ENCODE measurements around the gene PSMB11.

The PSMB11 gene

DNA sequence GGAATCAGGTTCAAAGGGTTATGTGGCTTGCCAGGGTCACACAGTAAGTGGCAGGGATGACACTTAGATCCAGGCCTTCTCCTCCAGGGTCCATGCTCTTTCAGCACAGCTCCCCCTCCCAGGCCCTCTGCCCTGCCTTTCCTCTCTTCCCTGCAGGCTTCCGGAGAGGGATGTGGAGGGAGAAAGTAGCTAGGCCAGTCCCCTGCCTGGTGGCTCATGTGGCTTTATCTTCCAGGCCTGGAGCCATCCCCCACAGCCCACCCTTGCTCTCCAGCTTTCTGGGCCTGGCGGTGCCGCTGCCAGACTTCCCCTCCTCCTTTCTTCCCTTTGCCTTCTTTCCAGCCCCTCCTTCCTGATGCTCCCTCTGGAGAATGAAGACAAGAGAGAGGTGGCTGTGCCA lies 1.7 kb downstream of the PSMB11 start:
- DNase-seq (ENCODE audit: low read depth) = no peak

DNA sequence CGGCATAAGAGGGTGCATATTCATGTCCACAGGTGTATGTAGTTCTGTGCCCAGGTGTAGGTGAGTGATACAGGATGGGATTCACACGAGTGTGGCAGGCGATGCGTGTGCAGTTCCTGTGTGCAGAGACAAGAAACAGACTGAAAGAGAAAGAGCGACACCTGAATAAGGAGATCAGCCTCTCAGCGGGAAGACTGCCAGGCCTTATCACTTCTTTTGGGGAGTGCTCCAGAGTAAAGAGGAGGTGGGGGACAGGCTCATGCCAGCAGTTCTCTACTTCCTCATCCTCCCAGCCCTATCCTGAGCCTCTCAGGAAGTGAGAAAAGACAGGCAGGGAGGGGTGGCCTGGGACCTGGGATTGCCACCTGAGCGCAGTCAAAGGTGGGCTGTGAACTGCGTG lies 2.8 kb downstream of the PSMB11 start:
- DNase-seq (ENCODE audit: low read depth) = no peak

DNA sequence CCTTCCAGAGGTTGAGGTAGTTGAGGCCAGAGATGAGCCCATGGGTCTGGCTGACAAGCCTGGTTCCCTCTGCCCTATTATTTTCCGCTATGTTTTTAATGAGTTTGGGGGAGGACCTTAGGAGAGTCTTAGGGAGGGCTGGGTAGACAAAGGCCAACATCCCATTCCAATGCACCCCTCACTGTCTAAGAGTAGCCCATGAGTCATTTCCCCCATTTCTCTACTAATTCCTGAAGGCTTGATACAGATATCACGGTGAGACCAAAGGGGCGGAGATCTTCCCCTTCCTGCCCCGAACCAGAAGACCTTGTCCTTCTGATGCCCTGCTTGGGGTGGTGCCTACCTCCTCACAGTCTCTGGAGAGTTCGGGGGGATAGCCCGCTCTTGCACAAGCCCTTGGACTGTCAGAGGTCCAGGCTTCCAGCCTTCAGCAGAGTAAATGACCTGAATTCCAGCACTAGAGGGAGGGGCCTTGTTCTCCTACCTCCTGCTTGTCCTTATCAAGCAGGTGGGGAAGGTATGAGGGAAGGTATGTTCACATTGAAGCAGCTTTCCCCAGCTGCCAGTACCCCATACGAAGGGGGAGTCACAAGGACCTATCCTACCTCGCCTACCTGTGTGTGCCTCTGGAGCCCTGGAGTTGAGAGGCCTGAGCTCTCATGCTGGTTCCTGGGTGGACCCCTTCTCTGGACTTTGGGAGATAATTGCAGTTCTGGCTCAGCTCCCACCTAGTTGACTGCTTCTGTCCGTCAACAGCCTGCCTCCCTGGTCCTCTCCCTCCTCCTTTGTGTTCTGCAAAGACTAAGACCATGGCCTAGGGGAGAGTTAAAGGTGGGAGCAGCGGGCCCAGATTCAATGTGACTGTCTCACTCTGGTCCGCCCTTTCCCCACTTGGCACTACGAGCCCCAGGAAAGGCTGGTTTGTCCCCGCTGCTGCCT lies 3.7 kb downstream of the PSMB11 start:
- DNase-seq (ENCODE audit: low read depth) = no peak

DNA sequence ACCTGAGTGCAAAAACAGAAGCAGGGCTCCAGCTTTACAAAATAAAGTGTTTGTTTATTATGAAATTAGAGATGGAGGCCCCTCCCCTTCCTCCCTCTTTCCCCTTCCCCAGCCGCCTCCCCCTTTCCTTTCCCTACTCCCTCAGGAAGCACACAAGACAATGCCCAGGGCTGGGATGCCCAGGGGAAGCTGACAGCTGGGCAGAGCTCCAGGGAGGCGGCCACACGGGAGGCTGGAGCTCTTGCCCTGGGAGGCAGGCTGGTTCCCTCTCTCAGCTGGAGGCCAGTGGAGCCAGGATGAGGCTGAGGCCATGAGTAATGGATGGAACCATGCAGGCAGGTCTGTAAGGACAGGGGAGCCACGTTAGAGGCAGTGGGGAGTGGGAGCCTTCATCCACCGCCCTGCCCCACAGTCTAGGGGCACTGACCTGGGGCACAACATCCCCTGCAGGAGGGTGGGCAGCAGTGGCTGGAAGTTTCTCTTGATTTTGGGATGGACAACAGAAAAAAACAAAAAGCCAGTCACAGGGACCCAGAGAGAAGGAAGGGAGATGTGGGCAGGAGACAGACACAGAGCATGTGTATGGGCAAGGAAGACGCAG lies 5.1 kb downstream of the PSMB11 start:
- no peak for DNase-seq (ENCODE audit: low read depth)

DNA sequence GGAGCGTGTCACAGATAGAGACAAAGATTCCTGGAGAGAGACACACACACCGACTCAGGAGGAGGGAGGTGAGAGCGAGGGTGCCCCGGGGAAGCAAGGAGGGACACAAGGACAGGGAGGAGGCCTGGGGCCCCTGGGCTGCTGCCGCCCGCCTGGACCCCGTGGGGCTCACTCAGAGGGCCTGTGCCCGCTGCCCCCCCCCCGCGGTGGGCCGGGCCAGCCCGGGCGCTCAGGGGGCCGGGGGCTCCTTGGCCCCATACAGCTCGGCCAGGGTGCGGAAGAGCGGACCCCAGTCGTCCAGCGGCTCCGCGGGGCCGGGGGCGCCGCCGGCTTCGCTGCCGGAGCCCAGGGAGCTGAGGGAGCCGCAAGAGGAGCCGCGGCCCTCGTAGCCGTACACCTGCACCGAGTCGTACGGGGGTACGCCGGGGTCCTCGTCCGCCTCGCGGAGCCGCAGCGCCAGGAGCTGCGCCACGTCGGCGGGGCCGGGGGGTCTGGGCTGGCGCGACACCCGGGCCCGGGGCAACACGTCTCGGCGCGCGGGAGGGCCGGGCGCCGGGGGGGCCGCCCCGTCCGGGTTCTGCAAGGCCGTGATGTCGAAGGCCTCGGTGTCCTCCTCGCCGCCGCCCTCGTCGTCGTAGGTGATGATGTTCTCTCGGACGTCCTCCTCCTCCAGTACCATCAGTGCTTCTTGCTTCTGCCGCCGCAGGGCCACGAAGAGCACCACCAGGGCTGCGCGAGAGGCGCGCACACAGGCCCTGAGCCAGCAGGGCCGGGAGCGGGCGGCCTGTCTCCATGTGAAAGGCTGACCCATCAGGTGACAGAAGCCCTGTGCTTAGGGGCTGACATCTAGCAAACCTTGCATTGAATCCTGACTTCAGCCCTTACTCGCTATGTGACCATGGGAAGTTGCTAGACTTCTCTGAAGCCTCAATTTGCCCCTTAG lies 6.0 kb downstream of the PSMB11 start:
- no peak for DNase-seq (ENCODE audit: low read depth)

DNA sequence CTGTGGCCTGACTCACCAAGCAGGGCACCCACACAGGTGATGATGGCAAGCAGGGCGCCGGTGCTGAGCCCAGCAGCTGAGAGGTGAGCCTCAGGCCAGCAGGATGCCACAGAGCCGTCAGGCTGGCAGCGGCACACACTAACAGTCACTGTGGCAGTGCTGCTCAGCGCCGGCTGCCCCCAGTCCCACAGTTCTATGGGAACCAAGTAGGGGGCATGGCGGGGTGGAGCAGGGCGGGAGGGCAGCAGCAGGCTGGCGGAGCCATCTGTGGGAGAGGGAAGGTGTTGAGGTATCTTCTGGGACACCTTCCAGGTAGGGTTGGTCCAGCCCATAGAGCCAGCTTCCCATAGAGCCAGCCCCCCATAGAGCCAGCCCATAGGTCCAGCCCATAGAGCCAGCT lies 7.0 kb downstream of the PSMB11 start:
- DNase-seq (ENCODE audit: low read depth) = no peak

DNA sequence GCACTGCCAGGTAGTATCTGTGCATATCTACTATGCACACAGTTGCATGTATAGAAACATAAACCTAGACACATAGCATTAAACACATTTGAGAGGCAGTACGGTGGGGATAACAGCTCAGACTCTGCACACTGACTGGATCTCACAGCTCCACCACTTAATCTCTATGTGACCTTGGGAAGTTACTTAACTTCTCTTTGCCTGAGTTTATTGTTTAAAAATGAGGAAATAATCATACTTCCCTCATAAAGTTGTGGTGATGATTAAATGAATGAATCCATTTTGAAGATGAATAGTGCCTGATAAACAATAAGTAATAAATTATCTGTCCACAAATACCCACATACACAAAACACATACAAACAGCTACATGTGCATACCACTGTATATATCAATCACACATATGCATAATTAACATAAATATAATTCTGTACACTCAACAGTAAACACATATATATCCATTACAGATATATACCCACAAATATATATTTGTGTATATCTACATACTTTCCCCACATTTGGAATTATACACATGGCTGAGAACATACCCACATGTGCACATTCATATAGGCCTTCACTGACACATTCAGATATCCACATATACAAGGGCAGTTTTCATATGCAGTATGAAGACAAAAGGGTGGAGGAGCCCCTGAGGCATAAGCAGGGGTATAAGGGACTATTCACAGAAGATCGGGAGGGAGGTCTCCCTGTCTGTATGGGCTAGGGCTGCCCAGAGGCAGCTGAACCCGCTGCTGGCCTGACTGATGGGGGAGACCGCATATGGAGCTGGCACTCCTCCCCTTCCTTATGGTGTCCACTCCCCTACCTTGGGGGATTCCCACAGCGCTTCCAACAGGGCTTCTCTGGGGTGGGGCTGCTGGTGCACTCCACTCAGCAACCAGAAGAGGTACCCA lies 9.4 kb downstream of the PSMB11 start:
- DNase-seq (ENCODE audit: low read depth) = no peak

DNA sequence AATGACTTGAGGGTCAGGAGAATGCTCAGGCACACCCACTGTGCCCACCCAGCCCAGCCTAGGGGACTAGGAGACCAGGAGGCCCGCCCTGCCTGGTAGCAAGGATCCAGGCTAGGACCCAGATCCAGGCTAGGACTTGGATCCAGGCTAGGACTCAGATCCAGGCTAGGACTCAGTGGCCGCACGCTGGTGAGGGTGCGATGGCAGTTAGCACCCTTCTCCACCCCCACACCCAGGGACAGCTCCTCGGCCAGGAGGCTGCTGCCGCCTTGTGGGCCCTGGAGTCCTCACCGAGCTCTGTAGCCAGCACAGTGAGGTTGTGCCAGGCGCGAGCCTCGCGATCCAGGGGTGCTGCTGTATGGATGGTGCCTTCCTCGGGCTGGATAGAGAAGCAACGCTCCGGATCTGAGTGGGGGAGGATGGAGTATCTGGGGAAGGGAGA lies 10.2 kb downstream of the PSMB11 start:
- DNase-seq (ENCODE audit: low read depth) = no peak

DNA sequence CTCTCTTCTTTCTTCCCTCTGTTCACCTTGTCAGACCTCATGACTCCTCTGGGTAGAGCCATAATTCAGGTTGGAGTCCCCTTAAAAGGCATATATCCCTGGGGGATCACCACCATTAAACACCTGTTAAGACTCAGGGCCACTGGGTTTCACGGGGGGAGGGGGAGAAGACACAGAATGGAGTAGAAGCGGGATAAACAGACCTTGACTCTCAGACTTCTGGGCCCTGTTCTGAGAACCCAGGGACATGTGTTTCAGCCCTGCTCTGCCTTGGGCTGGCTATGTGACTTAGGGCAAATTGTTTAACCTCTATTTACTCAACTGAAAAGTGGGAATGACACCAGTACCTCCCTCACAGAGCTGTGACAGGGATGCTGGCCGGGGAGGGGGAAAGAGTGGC lies 10.7 kb downstream of the PSMB11 start:
- DNase-seq (ENCODE audit: low read depth) = no peak

DNA sequence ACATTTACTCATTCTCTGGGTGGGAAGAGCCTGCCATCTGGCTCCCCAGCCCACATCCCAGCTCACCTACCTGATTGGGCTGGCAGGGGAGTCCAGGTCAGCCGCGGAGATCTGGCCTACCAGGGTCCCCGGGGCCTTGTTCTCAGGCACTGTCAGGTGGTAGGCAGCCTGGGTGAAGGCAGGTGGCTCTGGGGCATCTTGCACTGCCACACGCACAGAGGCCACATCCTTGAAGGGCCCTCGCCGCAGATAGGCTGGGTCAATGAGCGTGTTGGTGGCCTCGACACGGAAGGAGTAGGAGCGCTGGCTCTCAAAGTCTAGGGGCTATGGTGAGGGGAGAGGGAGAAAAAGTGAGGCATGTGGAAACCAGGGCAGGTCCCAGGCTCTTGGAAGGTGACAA lies 11.4 kb downstream of the PSMB11 start:
- no peak for DNase-seq (ENCODE audit: low read depth)

DNA sequence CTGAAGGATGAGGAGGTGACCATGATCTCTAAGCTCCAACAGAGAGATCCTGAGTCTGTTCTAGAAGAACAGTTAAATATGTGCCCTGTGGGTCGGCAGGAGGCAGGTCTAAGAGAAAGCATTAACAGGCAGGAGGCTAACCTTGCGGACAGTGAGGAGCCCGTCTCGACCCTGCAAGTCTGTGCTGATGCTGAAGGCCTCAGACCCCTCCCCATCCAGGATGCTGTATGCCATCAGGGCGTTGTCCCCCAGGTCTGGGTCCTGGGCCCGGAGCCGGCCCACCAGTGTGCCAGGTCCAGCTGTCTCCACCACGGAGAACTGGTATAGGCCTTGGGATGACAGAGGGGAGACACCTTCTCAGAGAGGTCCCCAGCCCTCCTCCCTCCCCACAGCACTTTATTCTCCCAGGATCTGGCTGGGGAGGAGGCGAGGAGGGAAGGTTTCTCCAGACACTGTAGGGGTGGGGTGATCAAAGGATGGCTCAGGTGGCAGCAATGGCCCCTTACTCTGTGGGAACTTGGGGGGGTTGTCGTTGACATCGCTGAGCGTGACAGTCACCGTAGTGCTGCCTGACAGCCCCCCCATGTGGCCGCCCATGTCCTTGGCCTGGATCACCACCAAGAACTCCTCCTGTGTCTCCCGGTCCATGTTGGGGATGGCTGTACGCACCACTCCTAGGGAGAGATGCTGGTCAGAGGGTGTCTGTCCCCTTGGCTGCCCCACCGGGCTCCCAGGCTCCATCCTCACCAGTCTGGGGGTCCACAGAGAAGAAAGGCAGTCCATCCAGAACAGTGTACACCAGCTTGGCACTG lies 12.2 kb downstream of the PSMB11 start:
- no peak for DNase-seq (ENCODE audit: low read depth)

DNA sequence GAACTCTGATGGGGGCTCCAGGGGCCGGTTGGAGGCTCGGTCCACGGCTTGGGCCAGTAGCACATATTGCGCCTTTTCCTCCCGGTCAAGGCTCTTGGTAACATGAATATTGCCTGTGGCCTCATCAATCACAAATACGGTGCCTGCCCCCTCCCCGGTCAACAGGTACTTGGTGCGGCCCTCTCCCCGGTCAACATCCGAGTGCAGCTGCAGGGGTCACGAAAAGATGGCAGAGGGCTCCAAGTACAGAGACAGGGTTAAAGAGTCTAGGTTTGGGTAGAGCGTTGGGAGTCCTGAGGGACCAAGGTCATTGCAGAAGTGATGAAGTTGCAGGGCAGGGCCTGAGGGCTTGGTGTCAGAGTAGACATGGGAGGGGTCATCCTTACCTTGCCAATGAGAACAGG lies 13.1 kb downstream of the PSMB11 start:
- DNase-seq (ENCODE audit: low read depth) = no peak

DNA sequence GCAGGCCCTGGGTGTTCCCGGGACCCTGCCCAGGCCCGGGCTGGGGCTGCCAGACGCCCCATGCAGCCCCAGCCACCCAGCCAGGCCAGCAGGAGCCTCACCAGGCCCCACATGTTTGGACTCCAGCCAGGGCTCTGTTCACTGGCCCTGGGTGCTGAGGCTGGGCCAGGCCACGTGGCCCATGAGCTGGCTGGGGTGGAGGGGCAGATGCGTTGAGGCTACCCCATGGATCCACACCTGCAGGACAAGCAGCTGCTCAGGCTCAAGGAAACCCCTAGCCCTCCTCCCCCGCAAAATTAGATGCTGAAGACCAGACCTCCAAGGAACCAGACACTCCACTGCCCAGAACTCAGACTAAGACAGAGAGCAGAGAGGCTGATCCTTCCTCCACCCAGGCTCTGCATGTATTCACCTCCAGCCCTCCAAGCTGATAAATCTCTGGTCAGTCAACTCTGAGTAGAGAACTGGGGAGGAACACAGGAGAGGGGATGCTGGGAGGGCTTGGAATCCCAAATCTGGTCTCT lies 13.7 kb downstream of the PSMB11 start:
- DNase-seq (ENCODE audit: low read depth) = no peak

DNA sequence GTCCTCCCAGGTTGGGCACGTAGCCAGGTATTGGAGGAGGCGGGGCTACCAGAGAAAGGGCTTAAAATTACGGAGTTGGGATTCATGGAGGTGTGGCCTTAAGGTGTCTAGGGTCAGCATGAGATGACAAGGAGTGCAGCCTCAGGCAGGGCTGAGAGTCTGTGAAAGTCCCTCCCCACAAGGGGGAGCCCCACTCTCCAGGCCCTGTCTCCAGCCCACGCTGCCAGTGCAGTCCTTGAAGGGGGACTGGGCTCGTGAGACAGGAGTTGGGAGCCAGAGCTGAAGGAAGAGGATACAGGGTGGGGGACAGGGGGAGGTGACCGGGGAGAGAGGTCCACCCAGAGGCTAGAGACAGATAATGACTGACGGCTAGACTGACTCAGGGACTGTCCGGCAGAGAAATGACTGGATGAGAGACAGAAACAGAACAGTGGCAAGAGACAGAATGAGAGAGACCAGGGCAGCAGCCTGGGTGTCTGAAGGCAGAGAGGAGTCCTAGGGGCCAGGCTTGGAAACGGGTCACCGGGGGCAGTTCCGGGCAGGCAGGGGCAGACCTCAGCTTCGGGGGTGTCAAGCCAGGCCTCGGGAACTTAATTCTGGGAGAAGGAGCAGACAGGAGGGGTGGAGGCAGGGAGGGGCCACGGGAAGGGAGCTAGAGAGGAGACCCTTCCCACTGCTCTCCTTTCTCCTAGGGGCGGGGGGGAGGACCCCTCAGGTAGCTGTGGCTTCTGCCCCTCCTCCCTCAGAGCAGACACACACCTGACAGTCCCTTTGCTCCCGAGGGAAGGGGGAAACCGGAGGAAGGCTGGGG lies 14.3 kb downstream of the PSMB11 start:
- no peak for DNase-seq (ENCODE audit: low read depth)

DNA sequence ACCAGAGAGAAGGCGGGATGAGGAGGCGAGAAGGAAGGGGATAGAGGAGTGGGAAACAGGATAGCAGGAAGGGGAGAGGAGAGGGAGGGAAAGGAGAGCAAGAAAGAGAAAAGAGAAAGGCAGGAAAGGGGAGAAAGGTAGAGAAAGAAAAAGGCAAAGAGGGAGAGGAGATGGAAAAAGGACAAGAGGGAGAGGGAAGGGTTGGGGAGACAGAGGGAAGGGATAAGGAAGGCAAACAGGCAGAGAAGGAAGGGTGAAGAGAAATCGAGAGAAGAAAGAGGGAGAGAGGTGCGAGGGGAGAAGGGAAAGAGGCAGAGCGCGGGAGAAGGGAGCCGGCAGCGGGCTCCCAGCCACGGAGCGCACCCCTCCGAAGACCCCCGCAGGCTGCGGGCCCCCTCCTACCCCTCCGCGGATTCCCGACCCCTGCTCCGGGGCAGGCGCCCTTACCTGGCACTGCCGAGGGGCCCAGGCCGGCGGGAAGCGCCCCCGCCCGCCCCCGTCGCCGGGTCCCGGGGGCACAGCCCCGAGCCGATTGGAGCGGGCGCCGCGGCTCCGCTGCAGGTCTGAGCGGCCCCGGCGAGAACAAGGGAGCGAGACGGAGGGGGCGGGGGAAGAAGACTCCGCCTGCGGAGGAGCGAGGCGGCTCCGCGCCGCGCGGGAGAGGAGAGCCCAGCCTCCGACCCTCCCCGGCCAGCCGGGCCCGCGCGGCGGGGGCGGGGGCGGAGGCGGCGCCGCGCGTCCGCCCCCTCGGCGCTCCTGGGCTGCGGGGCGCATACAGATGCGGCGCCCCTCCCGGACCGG lies 15.1 kb downstream of the PSMB11 start, which contains the start of gene CDH24:
Gene CDH24, minus strand, starts transcription at position 565 of the 801 bp plus-strand sequence. CDS start 1,787 bp downstream, outside the sequence.
- no peak for DNase-seq (ENCODE audit: low read depth)

DNA sequence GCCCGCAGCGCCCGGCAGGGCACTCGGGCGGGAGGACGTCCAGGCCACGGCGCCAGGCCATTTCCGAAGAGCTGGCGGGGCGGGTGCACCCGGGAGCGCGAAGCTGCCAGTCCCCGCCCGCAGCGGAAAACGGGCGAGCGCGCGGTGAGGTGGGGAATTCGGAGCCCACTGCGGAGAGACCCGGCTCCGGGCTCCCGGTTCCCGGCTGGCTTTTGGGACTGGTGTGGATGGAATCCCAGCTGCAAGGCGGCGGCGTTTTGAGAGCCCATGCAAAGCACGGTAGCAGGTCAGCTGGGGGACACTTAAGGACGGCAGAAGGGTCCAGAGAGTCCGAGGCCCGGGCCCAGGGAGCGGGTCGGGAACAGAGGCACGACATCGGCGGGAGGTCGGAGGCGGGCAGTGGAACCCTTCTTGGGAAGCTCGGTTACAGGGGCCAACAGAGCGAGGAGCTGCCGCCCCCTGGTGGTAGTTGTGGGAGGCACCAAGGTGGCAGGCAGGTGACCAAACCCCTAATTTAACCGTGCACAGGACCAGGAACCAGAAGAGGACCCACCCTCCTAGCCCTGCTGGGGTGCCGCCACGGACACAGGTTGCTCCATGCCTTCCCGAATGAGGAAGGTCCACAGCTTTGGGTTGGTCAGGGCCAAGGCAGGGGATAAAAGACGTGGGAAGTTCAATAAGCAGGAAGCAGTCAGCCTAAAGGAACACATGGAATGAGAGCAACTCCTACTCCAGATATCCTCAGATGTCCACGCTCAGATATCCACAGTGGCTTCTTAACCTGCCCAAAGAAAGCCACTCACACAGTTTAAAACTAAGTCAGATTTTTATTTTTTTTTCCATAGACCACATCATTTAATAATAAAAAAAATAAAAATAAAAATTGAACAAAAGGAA lies 16.0 kb downstream of the PSMB11 start:
- DNase-seq (ENCODE audit: low read depth) = peak; percentile 42
